Body of pancreas (tissue), 4 donors: ENCODE measurements around the gene SEL1L3.

Experiments used
- CTCF ChIP-seq, 7 experiments: fragments of 450-650 bp in 4 of 7; fragments of 200-600 bp in 3 of 7; sonication (generic) in 3 of 7; IDR thresholded peaks; one replicate each; pipeline ENCODE4 v1.5.1; 2016 to 2019; ENCODE audit warnings: antibody characterized with exemption in 7 of 7
- POLR2A ChIP-seq, 3 donors: fragments of 450-650 bp; IDR thresholded peaks; one replicate each; pipeline ENCODE4 v1.6.1; 2016; ENCODE audit warnings: antibody characterized with exemption in 3 of 3, mild to moderate bottlenecking in 2 of 3

- TF ChIP-seq POLR2A (IDR thresholded peaks at IDR 0.05) (no peak), CTCF (IDR thresholded peaks at IDR 0.05) (no peak)
These were observed 27.1 kb upstream of the SEL1L3 start for GRCh38 chr4:25889589-25890503.
